ENCODE data around the gene HCN2.

HCN2 gene

DNA sequence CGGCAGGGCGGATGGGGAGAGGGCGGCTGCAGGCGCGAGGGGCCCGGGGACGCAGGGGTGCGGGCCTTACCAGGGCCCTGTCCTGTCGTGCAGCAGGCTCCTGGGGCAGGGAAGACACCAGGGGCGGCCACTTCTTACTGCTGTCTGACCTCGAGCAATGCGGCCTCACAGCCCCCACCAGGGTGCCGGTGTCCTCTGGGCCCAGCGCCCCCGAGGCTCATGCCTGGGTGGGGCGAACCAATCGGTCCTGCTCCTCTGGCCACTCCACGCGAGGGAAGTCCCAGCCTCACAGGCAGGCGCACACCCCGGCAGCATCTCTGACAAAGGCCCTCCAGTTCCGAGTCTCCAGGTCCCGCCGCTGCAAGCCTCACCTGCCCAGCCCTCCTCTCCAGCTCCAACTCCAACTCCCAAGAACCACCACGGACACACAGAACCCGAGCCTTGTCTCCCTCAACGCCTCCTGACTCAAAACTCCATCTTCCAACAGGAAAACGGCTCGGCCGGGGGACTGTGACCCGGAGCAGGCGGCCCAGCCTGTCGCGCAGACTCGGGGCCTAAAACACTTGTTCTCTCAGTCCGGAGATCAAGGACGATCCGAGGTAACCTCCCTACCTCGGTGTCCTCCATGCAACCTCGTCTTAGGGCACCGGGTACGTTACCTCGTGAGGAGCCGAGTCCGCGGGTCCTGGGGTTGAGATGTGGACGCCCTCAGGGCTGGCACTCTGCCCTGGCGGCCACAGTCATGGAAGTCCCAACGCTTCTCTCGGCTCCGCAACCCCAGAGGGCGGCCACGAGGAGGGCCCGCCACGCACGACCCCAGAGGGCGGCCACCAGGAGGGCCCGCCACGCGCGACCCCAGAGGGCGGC lies 56.5 kb downstream of the HCN2 start:
- no CpG with 5 or more reads among the region's 62 CpGs for WGBS, 2 donors (ENCODE audit: extremely low coverage in 2 of 2, insufficient read length in 2 of 2, insufficient replicate concordance in 1 of 2)
- peak overlapping the region; percentile 44 for H3K9ac ChIP-seq (ENCODE audit: low read depth, low read length, poor library complexity)
- H2AFZ ChIP-seq (ENCODE audit: low read length): no peak overlapping the region
- H3K14ac ChIP-seq (ENCODE audit: low read length): no peak overlapping the region
- no peak overlapping the region for H2BK15ac ChIP-seq (ENCODE audit: low read length)
- H2AK5ac ChIP-seq (ENCODE audit: low read depth, low read length): no peak overlapping the region
- H3K79me1 ChIP-seq (ENCODE audit: low read depth, low read length): peaks cover 6% of the 10 kb centered on the region
- H3K4ac ChIP-seq (ENCODE audit: low read length): no peak overlapping the region
- peak overlapping the region; percentile 20 for H3K23ac ChIP-seq (ENCODE audit: low read depth, low read length, poor library complexity)
- no peak overlapping the region for H4K8ac ChIP-seq (ENCODE audit: low read depth, low read length)
- no peaks in the 10 kb centered on the region for H3K4me1 ChIP-seq (ENCODE audit: control insufficient read depth in 2 of 2, insufficient read depth in 1 of 2, low read depth in 1 of 2, low read length in 2 of 2)
- no peak overlapping the region for H2BK5ac ChIP-seq (ENCODE audit: low read length)
- H3K9me3 ChIP-seq (replicated peaks in 1 of 2; ENCODE audit: control insufficient read depth in 2 of 2, insufficient read depth in 1 of 2, low read depth in 1 of 2, low read length in 2 of 2): no peaks in the 10 kb centered on the region
- H3K36me3 ChIP-seq (replicated peaks in 1 of 2; ENCODE audit: control insufficient read depth in 2 of 2, insufficient read depth in 2 of 2, low read length in 2 of 2): peaks cover 13 to 48% of the 10 kb centered on the region in 2 donors
- DNase-seq (ENCODE audit: low spot score): no peak
- H3K27ac ChIP-seq (replicated peaks; ENCODE audit: low read length): no peak overlapping the region
- H2BK120ac ChIP-seq (ENCODE audit: low read depth, low read length): no peak overlapping the region
- H4K91ac ChIP-seq (ENCODE audit: low read depth, low read length, poor library complexity): no peak overlapping the region
- no peak overlapping the region for H3K18ac ChIP-seq (ENCODE audit: low read length)
- H3K4me3 ChIP-seq (ENCODE audit: low read length in 2 of 2): no peak overlapping the region
- H3K4me2 ChIP-seq (ENCODE audit: insufficient read depth, low read length, poor library complexity, severe bottlenecking): no peak overlapping the region
- H2BK12ac ChIP-seq (ENCODE audit: low read length): no peak overlapping the region
- H3K27me3 ChIP-seq (ENCODE audit: control insufficient read depth in 3 of 3, insufficient read depth in 3 of 3, low read depth in 1 of 3, low read length in 3 of 3): no peaks in the 10 kb centered on the region

DNA sequence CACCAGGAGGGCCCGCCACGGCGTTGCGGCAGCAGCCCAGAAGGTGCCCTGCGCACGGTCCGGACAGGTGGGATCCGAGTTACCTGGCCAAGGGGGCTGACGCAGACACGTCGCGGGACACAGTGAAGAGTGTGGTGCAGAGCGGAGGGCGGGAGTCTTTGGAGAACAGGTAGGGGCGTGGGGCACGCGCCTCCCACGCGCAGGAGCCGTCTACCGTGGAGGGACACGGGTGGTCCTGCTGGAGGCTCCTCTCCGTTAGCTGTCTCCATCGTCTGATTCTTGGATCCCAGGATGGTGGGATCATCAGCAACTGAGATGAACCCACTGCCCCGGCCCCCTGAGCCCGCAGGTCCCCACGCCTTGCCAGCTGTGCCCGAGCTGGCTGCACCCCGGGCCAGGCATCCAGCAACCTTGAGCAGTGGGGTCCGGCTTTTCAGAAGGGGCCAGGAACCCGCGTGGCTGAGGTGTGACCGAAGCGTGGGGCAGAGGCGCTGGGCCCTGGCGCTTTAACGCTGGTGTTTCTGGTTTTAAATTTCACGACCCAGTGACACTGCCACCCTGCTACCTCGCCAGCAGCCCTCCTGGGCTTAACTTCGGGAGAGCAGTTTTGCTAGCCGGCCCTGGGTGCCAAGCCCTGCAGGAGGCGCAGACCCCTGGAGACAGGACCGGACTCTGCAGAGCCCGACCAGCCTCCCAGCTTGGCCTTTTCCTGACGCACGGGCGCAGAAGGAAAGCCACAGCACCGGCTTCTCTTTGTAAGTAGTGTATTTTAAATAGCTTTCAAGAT lies 57.3 kb downstream of the HCN2 start:
- DNase-seq (ENCODE audit: low spot score): no peak
- Histone ChIP-seq H4K91ac (ENCODE audit: low read depth, low read length, poor library complexity) (no peak overlapping the region), H3K27ac (replicated peaks; ENCODE audit: low read length) (no peak overlapping the region), H3K4ac (ENCODE audit: low read length) (no peak overlapping the region), H3K18ac (ENCODE audit: low read length) (no peak overlapping the region), H3K4me3 (ENCODE audit: low read length in 2 of 2) (no peak overlapping the region), H3K14ac (ENCODE audit: low read length) (peak overlapping the region; percentile 38), H2BK12ac (ENCODE audit: low read length) (no peak overlapping the region), H3K9ac (ENCODE audit: low read depth, low read length, poor library complexity) (no peak overlapping the region), H2AFZ (ENCODE audit: low read length) (no peak overlapping the region), H3K36me3 (replicated peaks in 1 of 2; ENCODE audit: control insufficient read depth in 2 of 2, insufficient read depth in 2 of 2, low read length in 2 of 2) (peaks cover 13 to 56% of the 10 kb centered on the region in 2 donors), H3K4me2 (ENCODE audit: insufficient read depth, low read length, poor library complexity, severe bottlenecking) (no peak overlapping the region), H2BK15ac (ENCODE audit: low read length) (no peak overlapping the region), H2BK5ac (ENCODE audit: low read length) (no peak overlapping the region), H4K8ac (ENCODE audit: low read depth, low read length) (no peak overlapping the region), H2AK5ac (ENCODE audit: low read depth, low read length) (no peak overlapping the region), H3K4me1 (ENCODE audit: control insufficient read depth in 2 of 2, insufficient read depth in 1 of 2, low read depth in 1 of 2, low read length in 2 of 2) (no peaks in the 10 kb centered on the region), H3K27me3 (ENCODE audit: control insufficient read depth in 3 of 3, insufficient read depth in 3 of 3, low read depth in 1 of 3, low read length in 3 of 3) (no peaks in the 10 kb centered on the region), H3K79me1 (ENCODE audit: low read depth, low read length) (peaks cover 12% of the 10 kb centered on the region), H3K9me3 (replicated peaks in 1 of 2; ENCODE audit: control insufficient read depth in 2 of 2, insufficient read depth in 1 of 2, low read depth in 1 of 2, low read length in 2 of 2) (no peaks in the 10 kb centered on the region), H3K23ac (ENCODE audit: low read depth, low read length, poor library complexity) (no peak overlapping the region), H2BK120ac (ENCODE audit: low read depth, low read length) (no peak overlapping the region)
- WGBS, 2 donors (ENCODE audit: extremely low coverage in 2 of 2, insufficient read length in 2 of 2, insufficient replicate concordance in 1 of 2): no CpG with 5 or more reads among the region's 48 CpGs

DNA sequence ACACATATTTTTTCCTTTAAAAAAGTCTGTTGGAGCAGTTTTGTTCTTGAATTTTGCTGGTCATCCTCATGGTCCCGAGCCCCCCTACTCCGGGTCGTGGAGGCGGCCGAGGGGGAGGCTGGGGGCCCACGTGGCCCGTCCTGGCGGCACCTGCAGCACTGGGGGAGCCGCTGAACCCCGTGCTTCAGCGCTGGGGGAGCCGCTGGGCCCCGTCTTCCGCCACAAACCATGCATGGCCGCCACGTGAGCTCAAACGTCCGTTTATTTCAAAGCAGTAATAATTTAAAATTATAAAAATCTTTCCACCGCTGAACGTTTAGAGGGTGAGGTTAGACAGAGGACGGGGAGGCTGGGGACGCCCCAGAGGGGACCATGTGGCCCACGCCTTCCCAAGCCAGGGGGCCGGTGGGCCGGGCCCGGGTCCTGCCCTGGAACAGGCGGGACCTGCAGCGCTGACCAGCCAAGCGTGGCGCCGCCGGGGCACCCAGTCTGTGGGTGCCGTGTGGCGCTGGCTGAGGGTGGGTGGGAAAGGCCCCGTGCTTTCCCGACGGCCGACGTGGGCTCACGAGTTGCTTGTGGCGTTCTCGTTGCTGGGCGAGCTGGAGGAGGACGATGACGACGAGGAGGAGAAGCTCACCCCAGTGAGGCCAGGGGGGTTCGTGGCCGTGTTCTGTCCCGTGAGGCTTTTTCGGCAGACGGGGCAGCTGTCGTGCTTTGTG lies 58.0 kb downstream of the HCN2 start:
- no peak overlapping the region for H2AK5ac ChIP-seq (ENCODE audit: low read depth, low read length)
- H3K9ac ChIP-seq (ENCODE audit: low read depth, low read length, poor library complexity): peak overlapping the region; percentile 44
- WGBS, 2 donors (ENCODE audit: extremely low coverage in 2 of 2, insufficient read length in 2 of 2, insufficient replicate concordance in 1 of 2): no CpG with 5 or more reads among the region's 52 CpGs
- no peak overlapping the region for H3K27ac ChIP-seq (replicated peaks; ENCODE audit: low read length)
- H3K27me3 ChIP-seq (ENCODE audit: control insufficient read depth in 3 of 3, insufficient read depth in 3 of 3, low read depth in 1 of 3, low read length in 3 of 3): no peaks in the 10 kb centered on the region
- peaks cover 16% of the 10 kb centered on the region for H3K79me1 ChIP-seq (ENCODE audit: low read depth, low read length)
- no peak overlapping the region for H4K91ac ChIP-seq (ENCODE audit: low read depth, low read length, poor library complexity)
- H2BK120ac ChIP-seq (ENCODE audit: low read depth, low read length): no peak overlapping the region
- H3K23ac ChIP-seq (ENCODE audit: low read depth, low read length, poor library complexity): no peak overlapping the region
- no peaks in the 10 kb centered on the region for H3K9me3 ChIP-seq (replicated peaks in 1 of 2; ENCODE audit: control insufficient read depth in 2 of 2, insufficient read depth in 1 of 2, low read depth in 1 of 2, low read length in 2 of 2)
- H3K18ac ChIP-seq (ENCODE audit: low read length): no peak overlapping the region
- H3K4me3 ChIP-seq (ENCODE audit: low read length in 2 of 2): no peak overlapping the region
- peaks cover 16 to 63% of the 10 kb centered on the region in 2 donors for H3K36me3 ChIP-seq (replicated peaks in 1 of 2; ENCODE audit: control insufficient read depth in 2 of 2, insufficient read depth in 2 of 2, low read length in 2 of 2)
- H3K14ac ChIP-seq (ENCODE audit: low read length): no peak overlapping the region
- H3K4ac ChIP-seq (ENCODE audit: low read length): no peak overlapping the region
- no peak overlapping the region for H2BK5ac ChIP-seq (ENCODE audit: low read length)
- H2BK15ac ChIP-seq (ENCODE audit: low read length): no peak overlapping the region
- H4K8ac ChIP-seq (ENCODE audit: low read depth, low read length): no peak overlapping the region
- H3K4me1 ChIP-seq (ENCODE audit: control insufficient read depth in 2 of 2, insufficient read depth in 1 of 2, low read depth in 1 of 2, low read length in 2 of 2): no peaks in the 10 kb centered on the region
- no peak overlapping the region for H3K4me2 ChIP-seq (ENCODE audit: insufficient read depth, low read length, poor library complexity, severe bottlenecking)
- no peak overlapping the region for H2AFZ ChIP-seq (ENCODE audit: low read length)
- H2BK12ac ChIP-seq (ENCODE audit: low read length): no peak overlapping the region
- no peak for DNase-seq (ENCODE audit: low spot score)
